CD4-positive, alpha-beta T cell treated with Interleukin-17A for 1 hour (primary cell): ENCODE measurements around the gene KDM2A.

Experiments used
- DNase-seq: peaks from one replicate; pipeline ENCODE4 v3.0.0-alpha.2; 2020

The KDM2A gene

GRCh38 chr11:67274768-67275605 lies 155.9 kb downstream of the KDM2A start:
- no peak for DNase-seq

DNA sequence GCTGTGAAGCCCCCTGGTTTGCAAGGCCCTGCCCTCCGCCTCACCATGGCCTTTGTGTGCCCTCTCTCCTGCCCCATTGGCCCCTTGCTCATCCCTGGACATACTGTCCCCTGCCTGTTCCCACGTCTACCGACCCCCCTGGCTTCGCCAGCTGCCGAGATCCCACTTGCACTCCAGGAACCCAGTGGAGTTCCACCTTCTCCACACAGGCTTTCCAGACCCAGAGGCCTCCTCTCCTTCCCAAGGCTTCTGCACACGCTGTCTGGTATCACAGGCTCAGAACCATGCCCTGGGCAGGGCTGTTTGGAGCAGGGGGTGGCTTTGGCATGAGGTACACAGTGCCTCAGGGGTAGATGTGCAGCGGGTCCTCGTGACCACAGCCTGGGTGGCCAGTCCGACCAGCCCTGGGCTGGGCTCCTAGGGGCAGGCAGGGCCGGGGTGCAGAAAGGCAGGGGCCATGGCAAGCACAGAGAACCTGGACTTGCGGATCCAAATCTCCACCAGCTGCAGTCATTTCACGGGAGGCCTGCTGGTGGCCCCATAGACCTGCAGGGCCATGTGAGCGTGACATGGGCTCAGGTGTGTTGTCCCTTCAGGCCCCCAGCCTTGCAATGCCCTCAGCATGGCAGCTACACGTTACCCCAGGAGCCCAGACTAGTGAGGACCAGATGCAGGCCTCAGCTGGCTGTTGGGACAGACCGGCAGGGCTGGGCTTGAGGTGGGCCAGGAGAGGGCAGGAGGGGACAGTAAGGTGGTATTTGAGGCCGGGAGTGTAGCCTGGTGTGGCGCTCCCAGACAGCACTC lies 156.7 kb downstream of the KDM2A start:
- DNase-seq = no peak

DNA sequence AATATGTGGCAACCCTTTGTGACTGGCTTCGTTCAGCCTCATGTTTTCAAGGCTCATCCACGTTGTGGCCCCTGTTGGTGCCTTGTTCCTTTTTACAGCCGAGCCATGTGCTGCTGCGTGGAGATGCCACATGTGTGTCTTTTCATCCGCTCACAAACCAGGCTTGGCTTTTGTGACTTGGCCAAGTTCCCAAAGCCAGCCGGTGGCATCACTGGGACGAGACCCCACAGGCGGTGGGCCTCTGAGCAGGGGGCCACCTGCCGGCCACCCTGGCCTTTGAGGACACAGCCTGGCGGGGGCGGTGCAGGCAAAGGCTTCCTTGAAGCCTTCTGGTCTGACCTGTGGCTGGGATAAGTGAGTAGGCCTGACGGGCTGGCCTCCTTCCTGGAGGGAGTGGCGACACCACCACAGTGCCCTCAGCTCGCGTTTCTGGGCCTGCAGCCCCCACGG lies 157.7 kb downstream of the KDM2A start:
- DNase-seq = peak; percentile 48

- peak; percentile 94 for DNase-seq
These were observed 158.3 kb downstream of the KDM2A start for GRCh38 chr11:67277231-67277961.

DNA sequence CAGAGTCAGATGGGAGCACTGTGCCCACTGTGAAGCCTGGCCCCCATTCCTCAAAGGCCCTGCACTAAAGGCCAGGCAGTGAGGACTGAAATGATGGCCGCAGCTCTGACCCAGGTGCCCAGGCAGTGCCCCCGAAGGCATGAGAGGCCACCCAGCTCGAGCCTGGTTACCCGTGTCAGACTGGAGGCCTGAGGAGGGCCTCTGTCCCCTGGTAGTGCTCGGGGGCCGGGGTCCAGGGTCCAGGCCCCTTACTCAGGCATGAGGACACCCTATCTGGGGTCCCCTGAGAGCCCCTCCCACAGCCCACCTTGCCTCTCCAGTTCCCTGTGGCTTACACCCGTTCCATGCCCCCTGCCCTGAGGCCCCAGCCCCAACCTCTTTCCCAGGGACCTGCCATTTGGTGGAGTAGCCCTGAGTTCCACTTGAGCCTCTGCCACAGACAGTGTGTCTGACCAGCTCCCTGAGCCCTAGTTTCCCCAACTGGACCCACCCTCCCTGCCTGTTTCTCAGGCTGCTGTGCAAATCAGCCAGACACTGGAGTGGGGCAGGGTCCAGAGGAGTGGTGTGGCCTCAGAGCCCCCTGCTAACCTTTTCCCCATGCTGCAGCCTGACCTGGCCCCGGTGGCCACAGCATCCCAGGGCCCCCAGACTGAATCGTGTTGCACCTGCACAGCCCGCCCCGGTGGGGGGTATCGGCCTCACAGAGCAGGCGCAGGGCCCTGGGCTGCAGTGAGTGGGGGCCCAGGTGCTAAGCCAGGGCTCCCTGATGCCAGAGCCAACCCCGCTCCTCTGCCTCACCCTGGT lies 159.3 kb downstream of the KDM2A start:
- DNase-seq = no peak

DNA sequence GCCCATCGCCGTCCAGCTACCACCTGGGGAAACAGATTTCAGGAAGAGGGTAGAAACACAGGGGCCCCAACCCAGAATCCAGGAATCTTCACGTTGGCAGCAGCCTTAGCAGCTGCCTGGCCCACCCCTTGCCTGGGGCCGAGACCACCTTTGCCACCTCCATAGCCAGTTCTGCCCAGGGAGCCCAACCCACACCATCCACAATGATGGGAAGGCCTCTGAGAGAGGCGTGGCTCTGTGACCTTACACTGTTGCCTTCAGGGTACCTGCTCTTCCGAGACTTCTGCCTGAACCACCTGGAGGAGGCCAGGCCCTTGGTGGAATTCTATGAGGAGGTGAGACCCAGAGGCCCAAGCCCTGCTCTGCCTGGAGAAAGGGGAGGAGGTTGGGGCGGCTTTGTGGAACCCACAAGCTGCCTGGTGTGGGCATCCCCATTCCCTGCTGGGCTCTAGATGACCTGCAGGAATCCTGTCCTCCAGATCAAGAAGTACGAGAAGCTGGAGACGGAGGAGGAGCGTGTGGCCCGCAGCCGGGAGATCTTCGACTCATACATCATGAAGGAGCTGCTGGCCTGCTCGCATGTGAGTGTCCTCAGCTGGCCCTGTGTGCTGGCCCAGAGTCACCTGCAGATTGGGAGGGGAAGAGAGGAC lies 160.0 kb downstream of the KDM2A start:
- no peak for DNase-seq

DNA sequence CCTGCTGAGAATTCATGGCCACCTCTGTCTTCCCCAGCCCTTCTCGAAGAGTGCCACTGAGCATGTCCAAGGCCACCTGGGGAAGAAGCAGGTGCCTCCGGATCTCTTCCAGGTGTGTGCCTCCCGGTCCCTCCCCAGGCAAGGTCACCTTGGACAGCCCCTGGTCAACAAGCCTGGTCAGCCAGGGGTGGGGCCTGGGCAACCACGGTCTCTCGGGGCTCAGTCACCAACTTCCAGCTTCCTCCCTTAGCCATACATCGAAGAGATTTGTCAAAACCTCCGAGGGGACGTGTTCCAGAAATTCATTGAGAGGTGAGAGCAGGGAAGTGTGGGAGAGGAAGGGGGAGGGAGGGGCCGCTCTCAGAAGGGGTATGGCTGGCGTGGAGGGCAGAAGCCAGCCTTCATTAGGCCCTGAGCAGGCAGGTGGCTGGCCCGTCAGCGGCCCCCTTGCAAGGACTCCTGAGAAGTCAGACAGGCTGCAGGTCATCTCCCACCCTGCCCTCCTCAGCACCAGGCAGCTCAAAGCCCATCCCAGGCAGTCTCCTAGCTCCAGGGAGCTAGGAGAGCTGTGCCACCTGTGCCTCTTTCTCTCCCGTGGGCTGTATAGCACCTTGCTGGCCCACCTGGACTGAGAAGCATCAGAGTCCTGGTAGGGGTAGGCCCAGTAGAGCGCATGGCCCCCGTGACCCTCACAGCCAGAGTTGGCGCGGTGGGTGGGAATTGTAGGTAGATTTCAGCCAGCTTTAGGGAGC lies 160.7 kb downstream of the KDM2A start:
- no peak for DNase-seq

DNA sequence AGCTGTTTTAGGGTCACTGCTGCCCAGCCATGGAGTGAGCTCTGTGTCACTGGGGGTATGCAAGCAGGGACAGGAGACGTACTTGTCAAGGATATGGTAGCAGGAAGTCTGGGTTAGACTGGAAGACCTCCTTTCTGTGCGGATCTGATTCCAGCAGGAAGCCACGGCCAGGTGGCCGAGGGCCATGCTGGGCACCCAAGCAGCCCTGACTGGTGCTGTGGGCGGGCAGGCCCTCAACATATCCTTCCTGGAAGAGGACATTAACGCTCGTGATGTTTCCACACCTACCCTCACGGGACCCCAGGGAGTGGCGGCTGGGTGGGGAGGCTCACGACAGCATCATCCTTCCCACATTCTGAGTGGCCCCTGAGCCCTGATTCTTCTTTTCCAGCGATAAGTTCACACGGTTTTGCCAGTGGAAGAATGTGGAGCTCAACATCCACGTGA lies 161.3 kb downstream of the KDM2A start:
- DNase-seq = no peak

GRCh38 chr11:67280788-67281551 lies 161.9 kb downstream of the KDM2A start:
- DNase-seq = no peak

- DNase-seq = no peak
These were observed 162.6 kb downstream of the KDM2A start for GRCh38 chr11:67281552-67282150.

GRCh38 chr11:67282155-67282875 lies 163.3 kb downstream of the KDM2A start:
- no peak for DNase-seq

DNA sequence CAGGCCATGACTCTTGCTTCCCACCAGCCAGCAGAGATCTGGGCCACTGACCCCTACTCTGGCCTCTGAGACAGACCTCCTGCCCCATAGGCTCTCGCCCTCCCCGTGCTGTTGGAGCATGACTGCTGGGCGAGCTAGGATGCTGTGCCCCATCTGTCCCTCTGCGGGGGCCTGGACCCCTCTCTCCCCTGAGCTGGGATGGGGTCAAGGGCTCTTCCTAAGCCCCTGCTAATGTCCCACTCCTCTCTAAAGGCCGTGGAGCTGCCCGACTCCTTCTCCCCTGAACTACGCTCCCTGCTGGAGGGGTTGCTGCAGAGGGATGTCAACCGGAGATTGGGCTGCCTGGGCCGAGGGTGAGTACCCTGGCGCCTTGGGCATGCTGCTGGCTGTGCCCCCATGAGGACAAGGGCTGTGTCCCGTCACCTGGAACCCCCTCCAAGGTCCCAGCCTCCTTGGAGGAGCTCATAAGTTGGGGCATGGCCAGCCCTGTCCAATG lies 163.9 kb downstream of the KDM2A start:
- no peak for DNase-seq

DNA sequence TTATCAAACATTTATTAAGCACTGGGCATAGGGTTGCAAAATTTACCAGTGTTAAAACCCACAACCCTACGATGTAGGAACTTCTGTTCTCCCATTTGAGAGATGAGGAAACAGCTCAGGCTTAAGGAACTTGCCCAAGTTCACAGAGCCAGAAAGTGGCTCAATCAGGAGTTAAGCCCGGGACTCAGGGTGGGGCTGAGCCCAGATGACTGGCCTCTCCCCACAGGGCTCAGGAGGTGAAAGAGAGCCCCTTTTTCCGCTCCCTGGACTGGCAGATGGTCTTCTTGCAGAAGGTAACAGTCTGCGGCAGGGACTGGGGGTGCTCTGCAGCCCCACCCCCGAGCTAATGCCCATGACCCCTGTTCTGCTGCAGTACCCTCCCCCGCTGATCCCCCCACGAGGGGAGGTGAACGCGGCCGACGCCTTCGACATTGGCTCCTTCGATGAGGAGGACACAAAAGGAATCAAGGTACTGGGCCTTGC lies 164.5 kb downstream of the KDM2A start:
- DNase-seq = no peak

DNA sequence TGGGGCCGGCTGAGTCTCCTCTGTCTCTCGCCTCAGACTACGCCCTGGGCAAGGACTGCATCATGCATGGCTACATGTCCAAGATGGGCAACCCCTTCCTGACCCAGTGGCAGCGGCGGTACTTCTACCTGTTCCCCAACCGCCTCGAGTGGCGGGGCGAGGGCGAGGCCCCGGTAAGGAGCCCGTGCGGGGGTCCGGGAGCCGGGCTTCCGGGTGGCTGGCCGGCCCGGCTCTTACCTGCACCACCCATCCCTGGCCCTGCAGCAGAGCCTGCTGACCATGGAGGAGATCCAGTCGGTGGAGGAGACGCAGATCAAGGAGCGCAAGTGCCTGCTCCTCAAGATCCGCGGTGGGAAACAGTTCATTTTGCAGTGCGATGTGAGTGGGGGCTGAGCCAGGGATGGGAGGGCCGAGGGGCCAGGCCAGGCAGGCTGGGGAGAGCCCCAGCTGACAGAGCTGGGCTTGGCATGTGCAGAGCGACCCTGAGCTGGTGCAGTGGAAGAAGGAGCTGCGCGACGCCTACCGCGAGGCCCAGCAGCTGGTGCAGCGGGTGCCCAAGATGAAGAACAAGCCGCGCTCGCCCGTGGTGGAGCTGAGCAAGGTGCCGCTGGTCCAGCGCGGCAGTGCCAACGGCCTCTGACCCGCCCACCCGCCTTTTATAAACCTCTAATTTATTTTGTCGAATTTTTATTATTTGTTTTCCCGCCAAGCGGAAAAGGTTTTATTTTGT lies 165.9 kb downstream of the KDM2A start:
- DNase-seq = no peak

DNA sequence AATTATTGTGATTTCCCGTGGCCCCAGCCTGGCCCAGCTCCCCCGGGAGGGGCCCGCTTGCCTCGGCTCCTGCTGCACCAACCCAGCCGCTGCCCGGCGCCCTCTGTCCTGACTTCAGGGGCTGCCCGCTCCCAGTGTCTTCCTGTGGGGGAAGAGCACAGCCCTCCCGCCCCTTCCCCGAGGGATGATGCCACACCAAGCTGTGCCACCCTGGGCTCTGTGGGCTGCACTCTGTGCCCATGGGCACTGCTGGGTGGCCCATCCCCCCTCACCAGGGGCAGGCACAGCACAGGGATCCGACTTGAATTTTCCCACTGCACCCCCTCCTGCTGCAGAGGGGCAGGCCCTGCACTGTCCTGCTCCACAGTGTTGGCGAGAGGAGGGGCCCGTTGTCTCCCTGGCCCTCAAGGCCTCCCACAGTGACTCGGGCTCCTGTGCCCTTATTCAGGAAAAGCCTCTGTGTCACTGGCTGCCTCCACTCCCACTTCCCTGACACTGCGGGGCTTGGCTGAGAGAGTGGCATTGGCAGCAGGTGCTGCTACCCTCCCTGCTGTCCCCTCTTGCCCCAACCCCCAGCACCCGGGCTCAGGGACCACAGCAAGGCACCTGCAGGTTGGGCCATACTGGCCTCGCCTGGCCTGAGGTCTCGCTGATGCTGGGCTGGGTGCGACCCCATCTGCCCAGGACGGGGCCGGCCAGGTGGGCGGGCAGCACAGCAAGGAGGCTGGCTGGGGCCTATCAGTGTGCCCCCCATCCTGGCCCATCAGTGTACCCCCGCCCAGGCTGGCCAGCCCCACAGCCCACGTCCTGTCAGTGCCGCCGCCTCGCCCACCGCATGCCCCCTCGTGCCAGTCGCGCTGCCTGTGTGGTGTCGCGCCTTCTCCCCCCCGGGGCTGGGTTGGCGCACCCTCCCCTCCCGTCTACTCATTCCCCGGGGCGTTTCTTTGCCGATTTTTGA lies 166.8 kb downstream of the KDM2A start:
- DNase-seq = peak; percentile 63

DNA sequence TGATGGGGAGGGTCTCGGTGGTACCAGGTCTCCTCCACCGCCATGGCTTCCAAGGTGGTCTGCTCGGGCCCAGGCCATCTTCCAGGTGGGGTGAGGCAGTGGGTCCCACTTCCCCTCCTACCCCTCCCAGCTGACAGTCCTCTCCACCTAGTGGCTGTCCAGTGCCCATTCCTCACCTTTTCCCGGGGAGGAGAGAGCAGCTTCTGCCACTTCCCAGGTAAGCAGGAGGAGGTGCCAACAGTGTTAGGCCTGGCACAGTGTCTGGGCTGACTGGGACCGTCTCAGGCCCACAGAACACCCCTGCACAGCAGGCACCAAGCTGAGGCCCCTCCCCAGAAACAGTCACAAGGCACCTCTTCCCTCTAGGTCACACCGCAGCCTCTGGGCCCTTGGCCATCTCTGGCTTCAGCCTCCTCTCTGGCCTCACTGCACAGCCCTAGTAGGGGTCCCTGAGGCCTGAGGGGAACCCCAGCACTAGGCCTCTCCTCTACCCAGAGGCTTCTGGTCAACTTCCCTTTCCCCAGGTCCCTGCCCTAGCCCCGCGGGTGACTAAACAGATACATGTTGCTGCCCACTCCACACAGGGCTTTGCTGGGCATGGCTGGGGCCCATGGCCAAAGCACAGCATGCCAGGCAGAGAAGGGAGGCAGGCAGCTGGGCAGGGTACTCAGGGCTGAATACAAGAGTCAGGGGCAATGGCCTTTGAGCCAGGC lies 167.7 kb downstream of the KDM2A start:
- no peak for DNase-seq
